ENCODE measurements around the gene GTF3C2.
"Not testable (repeated sequence)": the region's sequence is repeated elsewhere in the genome, so short reads cannot be mapped to it uniquely, and the experiment has no call there.

GTF3C2 gene

DNA sequence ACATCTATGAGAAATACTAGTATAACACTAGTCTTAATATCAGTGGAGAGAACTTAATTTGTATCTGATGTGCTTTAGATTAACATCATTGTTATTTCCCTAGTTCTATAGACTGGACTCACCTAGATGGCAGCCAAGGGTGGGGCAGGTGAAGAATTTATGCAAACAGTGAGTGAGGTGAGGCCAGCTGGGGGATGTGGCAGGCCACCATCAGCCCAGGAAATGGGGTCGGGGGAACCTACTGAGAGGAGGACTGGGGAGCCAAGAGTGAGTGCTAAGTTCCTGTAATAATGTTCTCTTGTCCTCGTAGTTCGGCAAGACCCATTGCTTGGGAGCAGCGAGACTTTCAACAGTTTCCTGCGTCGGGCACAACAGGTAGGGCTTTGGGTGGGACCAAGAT, 16.4 kb upstream of the GTF3C2 start:
- DNase-seq, result no peak

DNA sequence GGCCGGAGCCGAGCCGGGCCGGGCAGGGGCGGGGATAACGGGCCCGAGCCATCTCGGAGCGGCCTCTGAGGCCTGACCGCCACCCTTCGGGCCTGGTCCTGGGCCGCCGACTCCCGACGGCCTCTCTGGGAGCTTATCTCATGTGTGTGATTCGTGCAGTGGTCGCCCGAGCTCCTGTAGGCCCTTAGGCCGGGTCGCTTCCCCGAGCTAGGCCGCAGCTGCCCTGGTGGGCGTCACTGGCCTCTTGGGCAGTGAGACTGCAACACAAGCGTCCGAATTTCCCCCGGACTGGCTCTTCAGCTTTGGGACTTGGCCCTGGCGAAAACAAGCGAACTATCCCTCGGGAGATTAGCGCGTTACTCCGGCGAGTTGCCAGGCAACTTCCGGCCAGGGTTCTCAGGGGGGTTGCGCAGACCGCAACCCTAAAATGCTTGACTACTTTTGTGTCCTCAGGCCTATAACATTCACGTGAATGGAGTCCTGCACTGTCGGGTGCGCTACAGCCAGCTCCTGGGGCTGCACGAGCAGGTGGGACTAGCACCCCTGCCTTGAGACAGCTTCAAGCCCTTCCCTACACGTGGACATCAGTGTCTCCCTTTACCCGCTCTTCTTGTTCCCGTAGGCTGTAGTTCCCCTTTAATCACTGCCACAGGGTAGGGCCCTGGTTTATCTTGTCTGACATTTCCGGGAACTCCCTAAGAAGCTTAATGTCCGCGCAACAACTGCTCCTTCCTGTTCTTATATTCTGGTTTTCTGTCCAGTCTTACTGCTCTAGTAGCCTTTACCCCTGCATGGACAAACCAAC, 14.5 kb upstream of the GTF3C2 start:
- DNase-seq, result no peak

DNA sequence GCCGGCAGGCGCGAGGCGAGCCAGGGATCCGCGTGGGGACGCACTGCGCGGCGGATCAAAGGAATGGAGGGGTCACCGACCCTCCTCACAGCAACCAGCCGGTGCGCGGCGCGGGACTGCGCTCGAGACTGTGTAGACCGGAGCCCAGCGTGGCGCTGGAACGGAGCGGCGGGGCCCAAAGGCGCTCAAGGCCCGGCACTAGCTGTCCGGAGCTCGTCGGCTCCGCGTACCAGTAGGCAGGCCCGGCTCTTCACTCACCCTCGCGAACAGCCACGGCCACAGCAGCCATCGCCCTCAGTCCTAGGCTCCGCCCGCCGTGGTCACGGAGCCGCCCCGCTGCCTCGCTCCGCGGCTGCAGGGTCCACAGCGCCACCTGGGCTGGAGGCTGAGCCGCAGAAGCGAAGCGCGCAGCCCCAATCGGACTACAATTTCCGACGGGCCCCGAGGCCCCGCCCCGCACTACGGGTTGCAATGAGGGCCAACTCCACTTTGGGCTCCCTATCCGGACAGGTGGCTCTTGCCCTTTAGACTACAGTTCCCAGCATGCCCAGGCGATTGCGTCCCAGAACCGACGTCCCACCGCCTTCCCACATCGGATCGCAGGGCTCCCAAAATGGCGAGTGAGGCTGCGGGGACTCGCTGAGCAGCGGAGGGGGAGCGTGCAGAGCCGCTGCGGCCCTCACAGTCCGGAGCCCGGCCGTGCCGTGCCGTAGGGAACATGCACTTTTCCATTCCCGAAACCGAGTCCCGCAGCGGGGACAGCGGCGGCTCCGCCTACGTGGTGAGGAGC, 13.7 kb upstream of the GTF3C2 start, which contains the start of the genes EIF2B4 and SNX17:
TSS of gene EIF2B4 (minus strand) at position 313 of the 790 bp plus-strand sequence. CDS start at position 289, 24 bp downstream.
TSS of gene SNX17 (plus strand) at position 591 of the 790 bp plus-strand sequence. CDS start at position 719, 128 bp downstream.
- DNase-seq, result peak; percentile 94

DNA sequence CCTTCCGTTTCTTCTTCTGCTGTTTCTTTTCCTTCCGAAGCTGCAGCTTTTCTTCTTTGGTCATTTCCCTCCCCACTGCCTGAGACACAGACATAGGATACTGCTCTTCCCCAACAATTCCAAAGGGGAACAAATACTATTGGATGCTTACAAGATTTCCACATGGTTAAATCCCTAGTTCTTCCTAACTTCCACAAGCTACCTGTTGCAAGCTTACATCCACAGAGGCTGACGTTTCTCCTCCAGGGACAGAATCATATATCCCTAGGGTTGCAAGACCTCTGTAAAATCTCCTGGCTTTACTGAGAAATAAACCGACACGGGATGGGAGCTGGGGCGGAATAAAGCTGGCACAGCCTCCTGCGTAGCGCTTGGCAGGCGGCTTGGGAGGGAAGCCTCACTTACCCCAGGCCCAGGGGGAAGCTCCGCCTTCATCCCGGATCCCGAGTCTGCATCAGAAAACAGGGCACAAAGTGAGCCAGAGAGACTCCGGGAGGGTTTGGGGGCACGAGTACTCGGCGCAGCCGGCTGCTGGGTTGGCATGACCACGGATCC, 13.0 kb upstream of the GTF3C2 start:
- no peak for DNase-seq

DNA sequence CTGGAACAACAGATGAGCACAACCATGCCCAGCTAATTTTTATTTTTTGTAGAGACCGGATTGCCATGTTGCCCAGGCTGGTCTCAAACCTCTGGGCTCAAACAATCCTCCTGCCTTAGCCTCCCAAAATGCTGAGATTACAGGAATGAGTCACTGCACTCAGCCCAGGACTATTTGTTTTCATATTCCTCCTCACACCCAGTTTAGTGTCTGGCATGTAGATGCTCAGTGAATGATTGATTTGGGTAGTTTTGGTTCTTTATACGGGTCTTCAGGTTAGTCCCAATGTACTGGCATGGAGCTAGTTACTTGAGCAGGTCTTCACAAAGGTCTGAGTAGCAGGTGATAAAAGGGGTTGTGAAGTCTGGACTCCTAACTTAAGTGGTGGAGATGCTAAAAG, 7.4 kb upstream of the GTF3C2 start:
- no peak for DNase-seq

DNA sequence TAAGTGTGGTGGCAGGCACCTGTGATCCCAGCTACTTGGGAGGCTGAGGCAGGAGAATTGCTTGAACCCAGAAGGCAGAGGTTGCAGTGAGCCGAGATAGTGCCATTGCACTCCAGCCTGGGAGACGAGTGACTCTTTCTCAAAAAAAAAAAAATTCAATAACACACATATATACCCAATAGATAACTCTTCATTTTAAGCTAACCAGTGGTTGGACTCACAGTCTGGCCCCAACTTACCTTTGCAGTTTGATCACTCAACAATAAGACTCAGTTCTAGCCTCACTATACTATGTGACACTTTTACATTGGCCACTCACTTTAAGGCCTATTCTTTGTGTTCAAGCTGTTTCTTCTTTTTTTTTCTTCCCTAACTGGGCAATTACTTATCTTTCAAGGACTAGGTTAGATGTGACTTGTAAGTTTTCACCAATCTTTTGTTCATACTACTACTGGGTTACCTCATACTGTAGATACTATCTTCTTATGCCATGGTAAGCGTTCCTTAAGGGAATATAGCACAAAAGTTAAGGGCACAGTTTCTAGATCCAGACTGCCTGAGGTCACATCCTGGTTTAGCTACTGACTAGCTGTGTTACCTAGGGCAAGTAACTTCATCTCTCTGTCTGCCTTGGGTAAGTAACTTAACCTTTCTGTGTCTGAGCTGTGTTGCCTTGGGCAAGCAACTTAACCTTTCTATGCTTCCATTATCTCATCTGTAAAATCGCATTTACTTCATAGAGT, 6.3 kb upstream of the GTF3C2 start:
- no peak for DNase-seq

DNA sequence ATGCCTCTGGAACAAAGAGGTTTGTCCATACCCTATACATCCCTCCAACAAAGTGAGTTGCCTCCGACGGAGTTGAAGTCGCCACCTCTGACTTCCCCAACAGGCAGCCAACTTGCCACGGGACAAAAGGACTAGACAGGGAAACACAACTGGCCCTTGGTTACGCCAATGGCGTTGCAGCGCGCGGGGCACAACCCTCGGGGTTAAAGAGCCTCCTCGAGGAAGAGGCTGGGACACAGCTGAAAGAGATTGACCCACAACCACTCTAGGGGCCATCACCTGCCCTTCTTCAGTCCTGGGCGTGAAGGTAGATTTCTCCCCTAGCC, 545 bp downstream of the GTF3C2 start:
- peak; percentile 49 for DNase-seq

DNA sequence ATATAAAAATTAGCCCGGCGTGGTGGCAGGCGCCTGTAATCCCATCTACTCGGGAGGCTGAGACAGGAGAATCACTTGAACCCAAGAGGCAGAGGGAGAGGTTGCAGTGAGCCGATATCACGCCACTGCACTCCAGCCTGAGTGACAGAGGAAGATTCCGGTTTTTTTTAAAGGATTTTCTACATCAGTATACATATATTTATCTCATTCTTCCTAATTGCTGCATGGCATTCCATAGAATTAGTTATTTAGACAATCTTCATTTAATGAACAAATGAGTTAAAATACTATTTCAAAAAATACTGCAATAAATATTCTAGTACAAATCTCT, 2.0 kb downstream of the GTF3C2 start:
- DNase-seq, result no peak

DNA sequence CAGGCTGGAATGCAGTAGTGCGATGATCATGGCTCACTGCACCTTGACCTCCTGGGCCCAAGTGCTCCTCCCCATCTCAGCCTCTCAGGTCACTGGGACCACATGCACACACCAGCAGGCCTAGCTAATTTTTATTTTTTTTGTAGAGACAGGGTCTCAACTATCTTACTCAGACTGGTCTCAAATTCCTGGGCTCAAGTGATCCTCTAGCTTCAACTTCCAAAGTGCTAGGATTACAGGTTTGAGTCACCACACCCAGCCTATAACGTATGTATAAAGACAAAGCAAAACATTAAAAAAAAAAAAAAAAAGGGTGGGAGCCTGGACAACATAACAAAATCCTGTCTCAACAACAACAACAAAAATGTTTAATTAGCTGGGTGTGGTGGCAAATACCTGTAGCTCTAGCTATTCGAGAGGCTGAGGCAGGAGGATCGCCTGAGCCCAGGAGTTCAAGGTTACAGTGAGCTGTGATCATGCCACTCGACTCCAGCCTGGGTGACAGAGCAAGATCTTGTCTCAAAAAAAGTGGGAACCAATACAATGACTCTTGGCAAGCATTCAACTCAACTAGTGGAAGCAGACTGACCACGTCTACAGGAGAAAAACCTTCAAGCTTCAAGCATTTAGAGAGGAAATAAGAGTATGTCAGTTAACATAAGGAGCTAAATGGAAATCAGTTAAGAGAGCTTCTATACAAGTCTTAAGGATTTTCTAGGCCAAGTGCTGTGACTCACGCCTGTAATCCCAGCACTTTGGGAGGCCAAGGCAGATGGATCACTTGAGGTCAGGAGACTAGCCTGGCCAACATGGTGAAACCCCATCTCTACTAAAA, 2.6 kb downstream of the GTF3C2 start:
- DNase-seq, result no peak

DNA sequence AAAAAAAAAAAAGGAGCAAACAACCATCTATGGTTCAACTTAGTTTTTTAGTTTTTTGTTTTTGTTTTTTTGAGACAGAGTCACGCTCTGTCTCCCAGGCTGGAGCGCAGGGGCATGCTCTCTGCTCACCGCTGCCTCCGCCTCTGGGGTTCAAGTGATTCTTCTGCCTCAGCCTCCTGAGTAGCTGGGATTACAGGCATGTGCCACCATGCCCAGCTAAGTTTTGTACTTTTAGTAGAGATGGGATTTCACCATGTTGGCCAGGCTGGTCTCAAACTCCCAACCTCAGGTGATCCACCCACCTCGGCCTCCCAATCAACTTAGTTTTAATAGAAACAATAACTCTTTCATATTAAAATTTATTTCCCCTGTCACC, 3.2 kb downstream of the GTF3C2 start:
- DNase-seq, result not testable (repeated sequence)

DNA sequence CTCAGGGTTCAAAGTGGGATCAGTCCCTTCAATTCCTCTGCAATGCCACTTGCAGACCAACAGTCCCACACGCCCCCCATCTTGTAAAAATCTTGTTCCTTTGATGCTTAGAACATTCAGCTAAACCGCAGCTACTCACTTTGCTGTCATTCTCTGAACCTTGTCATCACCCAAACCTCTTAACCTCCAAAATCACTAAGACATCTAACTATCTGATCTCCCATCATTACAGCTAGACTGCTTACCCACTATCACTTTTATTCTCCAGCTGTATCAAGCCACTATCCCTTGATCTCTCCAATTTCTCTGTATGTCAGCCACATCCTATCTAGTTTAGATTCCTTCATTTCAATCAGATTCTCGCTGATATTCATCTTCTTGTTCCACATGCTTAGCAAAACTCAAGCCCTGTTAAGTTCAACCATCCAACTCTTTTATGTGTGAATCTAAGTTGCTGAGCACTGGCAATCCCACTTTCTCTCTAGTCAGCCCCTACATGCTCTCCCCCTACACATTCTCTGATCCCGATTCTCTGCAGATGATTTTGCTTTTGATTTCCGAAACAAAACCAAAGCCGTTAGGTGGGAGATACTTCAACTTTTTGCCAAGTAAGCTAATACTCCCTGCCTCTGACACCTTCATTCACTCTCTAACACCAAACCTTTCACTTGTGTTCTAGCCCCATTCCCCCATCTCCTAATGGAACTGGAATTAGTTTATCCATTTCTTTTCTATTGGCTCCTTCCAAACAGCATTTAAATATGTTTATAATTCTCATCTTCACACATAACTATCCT, 4.6 kb downstream of the GTF3C2 start:
- no peak for DNase-seq

DNA sequence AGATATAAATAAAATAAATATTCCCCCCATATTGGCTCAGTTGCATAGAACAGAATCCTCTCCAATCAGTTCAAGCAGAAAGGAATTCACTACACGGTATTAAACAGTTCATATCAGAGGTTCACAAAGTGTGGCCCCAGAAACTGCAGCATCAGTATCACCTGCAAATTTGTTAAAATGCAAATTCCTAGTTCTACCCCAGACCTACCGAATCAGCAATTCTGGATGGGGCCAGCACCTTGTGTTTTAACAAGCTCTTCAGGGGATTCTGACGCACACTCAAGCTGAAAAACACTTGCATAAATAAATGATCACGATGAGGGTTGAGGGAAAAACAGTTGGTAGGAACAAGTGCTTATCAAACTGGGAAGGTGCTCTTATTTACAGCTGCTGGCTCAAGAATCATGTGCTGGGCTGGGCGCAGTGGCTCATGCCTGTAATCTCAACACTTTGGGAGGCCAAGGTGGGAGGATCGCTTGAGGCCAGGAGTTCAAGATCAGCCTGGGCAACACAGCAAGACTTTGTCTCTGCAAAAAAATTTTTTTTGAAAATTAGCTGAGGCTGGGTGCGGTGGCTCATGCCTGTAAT, 6.4 kb downstream of the GTF3C2 start:
- DNase-seq, result no peak

DNA sequence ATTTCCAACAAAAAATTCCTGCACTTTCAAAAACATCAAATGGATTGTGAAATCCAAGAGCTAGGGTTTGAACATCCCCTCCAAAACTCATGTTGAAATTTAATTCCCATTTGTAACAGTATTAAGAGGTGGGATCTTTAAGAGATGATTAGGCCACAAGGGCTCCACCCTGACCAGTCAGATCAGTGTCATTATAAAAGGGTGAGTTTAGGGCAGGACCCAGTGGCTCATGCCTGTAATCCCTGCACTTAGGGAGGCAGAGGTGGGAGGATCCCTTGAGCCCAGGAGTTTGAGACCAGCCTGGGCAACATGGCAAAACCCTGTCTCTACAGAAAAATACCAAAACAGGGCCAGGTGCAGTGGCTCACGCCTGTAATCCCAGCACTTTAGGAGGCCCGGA, 8.9 kb downstream of the GTF3C2 start:
- no peak for DNase-seq

DNA sequence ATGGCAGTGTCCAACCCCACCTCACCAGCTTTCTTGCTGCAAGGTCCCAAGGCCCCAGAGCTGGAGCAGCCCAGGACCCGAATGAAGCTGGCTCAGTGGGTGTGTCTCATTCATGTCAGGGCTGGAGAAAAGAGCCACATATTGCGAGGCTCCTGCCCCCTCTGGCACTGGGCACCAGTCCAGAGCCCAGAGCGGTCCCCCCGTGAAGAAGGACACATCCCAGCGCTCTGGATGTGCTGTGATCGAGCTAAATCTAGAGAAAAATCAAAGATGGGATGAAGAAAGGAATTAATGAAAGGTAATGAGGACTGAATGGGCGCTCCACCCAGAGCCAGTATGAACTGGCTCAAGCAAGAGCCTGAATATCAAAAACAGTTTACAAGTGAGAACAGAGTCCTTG, 20.4 kb downstream of the GTF3C2 start:
- DNase-seq, result no peak

DNA sequence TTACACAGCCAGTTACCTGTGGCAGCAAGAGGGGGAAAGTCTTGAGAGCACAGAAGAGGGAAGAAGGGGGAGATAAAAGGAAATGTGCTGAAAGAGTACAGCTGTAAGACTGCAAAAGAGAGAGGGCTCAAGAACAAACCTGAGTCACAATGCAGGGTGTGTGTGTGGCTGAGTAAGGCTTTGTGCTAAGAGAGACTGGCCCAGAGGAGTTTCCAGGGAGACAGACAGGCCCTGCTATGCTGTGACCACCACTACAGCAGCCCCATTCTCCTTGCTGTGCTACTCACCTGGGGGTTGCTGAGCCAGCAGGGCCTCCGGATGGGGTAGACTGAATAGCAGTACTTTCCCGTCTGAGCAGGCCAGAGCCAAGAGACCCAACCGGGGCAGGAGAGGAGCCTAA, 21.3 kb downstream of the GTF3C2 start:
- no peak for DNase-seq

DNA sequence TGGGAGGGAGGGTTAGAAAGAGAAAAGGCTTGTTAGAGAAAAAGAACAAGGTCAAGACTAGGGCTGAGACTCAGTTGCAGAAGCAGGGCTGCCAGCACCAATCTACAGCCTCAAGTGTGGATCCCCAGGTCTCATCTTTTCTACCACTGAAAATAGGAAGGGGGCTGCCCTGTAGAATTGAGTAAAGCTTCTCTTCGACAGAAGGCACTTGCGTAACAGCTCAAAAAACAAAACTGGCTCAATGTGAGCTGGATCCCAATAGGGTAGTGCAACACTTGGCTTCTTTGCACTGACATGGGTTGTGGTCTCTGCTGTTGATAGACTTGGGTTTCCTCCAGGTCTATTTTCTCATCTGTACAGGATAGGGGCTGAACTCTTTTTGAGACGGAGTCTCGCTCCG, 31.8 kb downstream of the GTF3C2 start:
- no peak for DNase-seq

DNA sequence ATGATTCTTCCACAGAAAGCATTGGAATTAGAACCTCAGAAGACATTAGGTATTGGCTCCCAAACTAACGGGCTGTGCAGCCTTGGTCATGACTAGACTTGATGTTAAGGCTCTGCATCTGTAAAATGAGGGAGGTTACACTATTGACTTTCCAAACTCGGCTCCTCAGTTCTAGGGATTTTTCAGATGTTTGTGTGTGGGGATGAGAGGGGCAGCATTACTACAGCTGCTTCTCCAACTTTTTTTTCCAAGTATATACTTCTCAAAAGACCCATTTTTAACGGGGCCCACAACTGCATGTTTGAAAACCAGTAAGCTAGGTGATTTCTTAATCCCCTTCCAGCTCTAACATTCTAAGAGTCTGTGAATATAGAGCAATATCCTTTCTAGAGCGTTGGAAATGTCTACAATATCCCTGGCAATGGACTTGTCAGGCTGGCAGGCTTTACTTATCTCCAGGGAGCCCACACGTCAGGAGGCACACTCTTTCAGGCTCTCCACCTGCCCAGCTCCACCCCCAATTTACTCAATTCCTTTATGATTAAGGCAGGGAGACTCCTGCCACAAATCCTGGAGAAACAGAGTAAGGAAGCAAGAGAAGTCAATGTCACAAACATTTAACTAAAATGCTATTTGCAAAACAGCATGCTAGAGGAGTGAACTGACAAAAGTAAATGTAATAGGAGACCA, 32.8 kb downstream of the GTF3C2 start:
- no peak for DNase-seq

DNA sequence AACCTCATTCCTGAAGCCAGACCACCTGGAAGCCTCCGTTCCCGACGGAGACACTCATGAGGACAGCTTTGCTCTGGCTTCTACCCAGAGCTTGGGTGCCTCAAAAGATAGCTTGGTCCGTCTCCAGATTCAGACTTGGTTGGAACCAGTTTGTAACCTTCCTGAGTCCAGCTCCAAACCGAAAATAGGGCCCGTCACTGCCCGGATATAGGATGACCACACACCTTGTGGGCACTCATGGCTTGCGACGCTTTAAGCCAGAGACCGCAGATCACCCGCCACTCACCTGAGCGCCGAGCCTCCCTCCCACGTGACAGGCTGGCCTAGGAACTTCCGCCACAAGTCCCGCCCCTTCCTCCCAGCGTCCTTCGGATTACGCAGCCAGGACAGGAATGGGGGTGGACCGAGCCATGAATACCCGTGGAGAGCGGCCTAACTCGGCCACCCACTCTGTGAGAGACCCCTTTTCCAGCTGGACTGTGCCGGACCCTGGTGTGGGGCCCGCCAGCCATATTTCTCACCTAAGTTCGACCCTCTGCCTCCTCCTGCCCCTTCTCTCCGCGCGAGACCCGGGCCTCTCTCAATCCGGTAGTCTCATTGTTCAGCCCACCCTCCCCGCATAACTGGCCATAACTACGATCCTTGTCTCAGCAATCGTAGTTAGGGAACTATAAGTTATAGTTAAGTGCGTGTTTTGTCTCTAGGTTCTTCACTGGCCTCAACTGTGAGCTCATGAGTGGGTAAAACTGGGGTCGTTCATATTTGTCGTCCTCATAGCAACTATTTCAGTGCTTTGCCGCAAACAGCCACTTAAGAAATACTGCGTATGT, 33.6 kb downstream of the GTF3C2 start, which contains the start of gene MPV17:
TSS of gene MPV17 (minus strand) at position 332 of the 830 bp plus-strand sequence. CDS start 580 bp downstream, outside the sequence.
- peak; percentile 51 for DNase-seq

DNA sequence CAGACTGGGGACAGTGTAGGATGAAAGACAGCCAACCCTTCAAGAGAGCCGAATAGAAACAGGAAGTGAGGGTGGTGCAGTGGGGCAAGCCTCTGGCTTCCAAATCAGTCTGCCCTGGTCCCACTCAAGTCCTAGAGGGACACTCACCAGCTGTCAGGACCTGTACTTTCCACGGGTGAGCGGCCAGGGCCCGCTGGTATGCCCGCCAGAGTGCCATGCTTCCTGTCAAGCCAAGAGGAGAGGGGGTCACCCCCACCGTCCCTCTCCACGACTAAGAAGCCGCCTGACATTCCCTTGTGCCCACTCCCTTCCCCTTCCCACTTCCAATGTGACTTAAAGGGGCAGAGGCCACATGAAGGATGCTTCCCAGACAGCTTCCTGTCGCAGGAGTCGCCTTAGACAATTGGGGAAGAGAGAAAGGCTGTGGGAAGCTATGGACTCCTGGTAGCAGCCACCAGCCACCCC, 34.2 kb downstream of the GTF3C2 start:
- no peak for DNase-seq
